Activated naive CD8-positive, alpha-beta T cell (primary cell): Measurements from ENCODE around the gene CARD19.
A peak's percentile ranks its signal among the peaks of the same experiment; 100 is the strongest.

ENCODE experiments used
- H3K27ac Mint-ChIP-seq: one replicate; pipeline ENCODE4 v1.8.0; 2021; ENCODE audit warnings: mixed read lengths
- H3K27me3 Mint-ChIP-seq: one replicate; pipeline ENCODE4 v1.8.0; 2021; ENCODE audit warnings: mixed read lengths
- H3K36me3 Mint-ChIP-seq: one replicate; pipeline ENCODE4 v1.8.0; 2021; ENCODE audit warnings: mixed read lengths
- H3K4me1 Mint-ChIP-seq: one replicate; pipeline ENCODE4 v1.8.0; 2021; ENCODE audit warnings: low read depth, mixed read lengths
- H3K4me3 Mint-ChIP-seq: one replicate; pipeline ENCODE4 v1.8.0; 2021; ENCODE audit warnings: mild to moderate bottlenecking, mixed read lengths
- H3K9me3 Mint-ChIP-seq: one replicate; pipeline ENCODE4 v1.8.0; 2021; ENCODE audit warnings: low read depth, mixed read lengths

Gene CARD19

DNA sequence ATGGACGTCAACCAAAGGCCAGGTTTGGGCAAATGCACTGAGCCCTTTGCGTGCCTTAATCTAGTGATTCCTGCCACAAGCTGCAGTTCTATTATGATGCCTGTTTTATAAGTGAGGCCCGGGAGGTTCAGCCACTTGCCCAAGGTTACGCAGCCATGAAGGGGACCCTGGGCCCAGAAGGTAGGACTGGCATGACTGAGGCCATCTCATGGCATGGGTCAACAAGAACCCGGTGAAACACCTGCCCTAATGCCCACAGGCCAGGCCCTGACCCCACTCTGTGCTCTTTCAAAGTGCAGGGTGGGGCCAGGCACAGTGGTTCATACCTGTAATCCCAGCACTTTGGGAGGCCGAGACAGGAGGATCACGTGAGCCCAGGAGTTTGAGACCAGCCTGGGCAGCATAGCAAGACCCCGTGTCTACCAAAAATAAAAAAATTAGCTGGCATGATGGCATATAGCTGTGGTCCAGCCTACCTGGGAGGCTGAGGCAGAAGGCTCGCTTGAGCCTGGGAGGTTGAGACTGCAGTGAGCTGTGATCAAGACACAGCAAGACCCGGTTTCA, 29.4 kb downstream of the CARD19 start:
- peak overlapping the region; percentile 87 for H3K27ac Mint-ChIP-seq
- no peaks in the 10 kb centered on the region for H3K27me3 Mint-ChIP-seq
- H3K9me3 Mint-ChIP-seq, result no peaks in the 10 kb centered on the region
- peak overlapping the region; percentile 61 for H3K4me3 Mint-ChIP-seq
- no peaks in the 10 kb centered on the region for H3K36me3 Mint-ChIP-seq
- H3K4me1 Mint-ChIP-seq, result peaks cover 44% of the 10 kb centered on the region

DNA sequence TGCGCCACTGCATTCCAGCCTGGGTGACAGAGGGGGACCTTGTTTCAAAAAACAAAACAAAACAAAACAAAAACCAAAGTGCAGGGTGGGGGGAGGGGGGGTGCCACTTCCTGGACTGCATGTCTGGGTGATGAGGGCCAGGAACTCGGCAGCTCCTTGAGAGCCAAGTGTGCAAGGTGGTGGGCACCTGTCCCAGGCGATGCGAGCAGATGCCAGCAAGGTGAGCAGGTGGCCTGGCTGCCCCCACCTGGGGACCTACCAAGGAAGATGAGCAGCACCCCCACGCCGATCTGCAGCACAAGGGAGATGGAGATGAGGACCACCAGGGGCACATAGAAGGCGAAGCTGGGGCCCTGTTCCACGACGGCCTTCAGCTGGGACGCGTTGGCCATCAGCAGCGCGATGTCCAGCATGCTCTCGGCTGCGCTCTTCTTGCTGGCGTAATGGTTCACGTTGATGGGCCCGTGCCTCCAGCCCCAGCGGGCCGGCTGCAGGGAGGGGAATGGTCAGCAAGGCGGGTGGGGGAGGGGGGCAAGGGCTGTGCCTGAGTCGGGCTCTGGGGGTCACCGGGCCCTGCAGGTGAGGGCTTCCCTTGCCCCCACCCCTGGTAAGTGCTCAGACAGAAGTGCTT, 30.2 kb downstream of the CARD19 start:
- Mint-ChIP-seq H3K4me3 (peak overlapping the region; percentile 61), H3K9me3 (no peaks in the 10 kb centered on the region), H3K4me1 (peaks cover 48% of the 10 kb centered on the region), H3K36me3 (no peaks in the 10 kb centered on the region), H3K27ac (peak overlapping the region; percentile 87), H3K27me3 (no peaks in the 10 kb centered on the region)

DNA sequence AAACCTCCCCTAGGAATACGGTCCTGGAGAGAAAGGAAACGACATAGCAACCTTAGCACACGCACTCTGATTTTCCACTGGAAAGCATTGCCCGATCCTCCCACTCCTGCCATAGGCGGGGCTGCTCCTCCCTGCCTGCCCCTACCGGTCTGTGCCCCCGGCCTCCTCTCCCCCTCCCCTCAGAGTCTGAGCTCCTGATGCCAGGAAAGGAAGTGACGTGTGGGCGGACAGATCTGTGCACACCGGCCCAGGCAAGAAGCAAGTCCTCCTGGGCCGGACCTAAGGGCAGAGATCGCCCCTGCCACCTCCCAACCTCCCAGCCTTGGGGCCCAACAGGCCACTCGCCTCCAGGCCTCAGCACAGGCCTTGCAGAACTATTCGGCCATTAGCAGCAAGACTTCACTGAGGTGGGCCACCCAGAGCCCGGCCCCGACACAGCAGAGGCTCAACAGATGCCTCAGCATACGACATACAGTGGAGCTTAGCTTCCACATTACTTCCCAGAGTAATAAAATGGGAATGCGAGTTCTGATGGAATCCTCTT, 30.9 kb downstream of the CARD19 start:
- Mint-ChIP-seq H3K27ac (peak overlapping the region; percentile 73), H3K4me3 (peak overlapping the region; percentile 54), H3K4me1 (peaks cover 55% of the 10 kb centered on the region), H3K9me3 (no peaks in the 10 kb centered on the region), H3K27me3 (no peaks in the 10 kb centered on the region), H3K36me3 (no peaks in the 10 kb centered on the region)

DNA sequence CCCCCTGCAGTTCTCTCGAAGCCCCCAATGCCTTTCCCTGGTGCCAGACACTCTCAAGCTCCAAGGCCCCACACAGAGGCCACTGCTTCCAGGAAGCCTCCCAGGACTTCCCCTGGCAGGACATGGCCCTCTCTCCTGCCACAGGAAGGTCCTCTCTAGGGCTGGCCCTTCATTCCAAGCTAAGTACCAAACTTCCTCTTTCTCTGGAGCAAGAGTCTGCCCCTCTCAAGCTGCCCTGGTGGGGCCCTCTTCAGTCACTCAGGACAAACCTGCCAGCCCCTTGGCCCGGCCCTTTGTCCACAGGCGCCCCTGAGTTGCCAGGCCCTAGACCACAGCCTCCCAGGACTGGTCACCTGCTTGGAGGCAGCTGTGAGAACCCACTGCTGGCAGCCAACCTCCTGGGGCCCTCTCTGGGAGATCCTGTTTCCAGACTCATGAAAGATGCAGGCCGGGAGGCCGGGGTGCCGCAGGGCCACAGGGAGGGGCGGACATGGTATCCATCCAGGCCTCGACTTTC, 31.4 kb downstream of the CARD19 start:
- Mint-ChIP-seq H3K27ac (peak overlapping the region; percentile 73), H3K4me1 (peaks cover 60% of the 10 kb centered on the region), H3K4me3 (peak overlapping the region; percentile 54), H3K36me3 (no peaks in the 10 kb centered on the region), H3K27me3 (no peaks in the 10 kb centered on the region), H3K9me3 (no peaks in the 10 kb centered on the region)

DNA sequence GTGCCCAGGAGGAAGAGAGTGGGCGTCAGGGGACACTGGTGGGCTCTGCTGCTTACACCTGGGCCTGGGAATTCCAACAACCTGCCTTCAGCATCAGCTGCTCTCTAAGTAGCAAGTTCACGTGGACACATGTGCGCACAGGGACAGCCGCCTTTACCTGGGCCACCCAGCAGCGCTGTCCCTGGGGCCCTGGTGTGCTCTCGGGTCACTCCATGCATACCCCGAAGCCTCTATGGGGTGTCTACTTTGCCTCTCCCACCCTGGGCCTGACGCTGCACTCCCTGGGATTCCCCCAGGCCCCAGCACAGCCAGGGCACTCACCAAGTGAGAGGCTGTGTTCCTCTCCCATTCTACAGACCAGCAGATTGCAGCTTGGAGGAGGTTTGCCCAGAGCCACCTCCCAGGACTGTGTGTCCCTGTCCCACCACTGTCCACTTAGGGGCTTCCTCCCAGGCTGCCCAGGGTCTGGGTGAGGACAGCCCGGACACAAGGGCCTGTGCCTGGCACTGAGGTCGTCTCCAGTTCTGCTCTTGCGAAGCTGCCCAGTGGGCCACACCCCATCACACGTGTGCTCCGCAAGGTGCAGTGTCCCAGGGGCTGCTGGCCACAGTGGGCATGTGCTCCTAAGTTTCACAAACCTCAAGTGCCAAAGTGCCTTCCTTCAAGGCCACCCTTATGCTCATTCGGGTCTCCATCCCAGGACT, 32.1 kb downstream of the CARD19 start:
- Mint-ChIP-seq H3K36me3 (no peaks in the 10 kb centered on the region), H3K9me3 (no peaks in the 10 kb centered on the region), H3K4me1 (peaks cover 67% of the 10 kb centered on the region), H3K27ac (peak overlapping the region; percentile 77), H3K27me3 (no peaks in the 10 kb centered on the region), H3K4me3 (no peak overlapping the region)

DNA sequence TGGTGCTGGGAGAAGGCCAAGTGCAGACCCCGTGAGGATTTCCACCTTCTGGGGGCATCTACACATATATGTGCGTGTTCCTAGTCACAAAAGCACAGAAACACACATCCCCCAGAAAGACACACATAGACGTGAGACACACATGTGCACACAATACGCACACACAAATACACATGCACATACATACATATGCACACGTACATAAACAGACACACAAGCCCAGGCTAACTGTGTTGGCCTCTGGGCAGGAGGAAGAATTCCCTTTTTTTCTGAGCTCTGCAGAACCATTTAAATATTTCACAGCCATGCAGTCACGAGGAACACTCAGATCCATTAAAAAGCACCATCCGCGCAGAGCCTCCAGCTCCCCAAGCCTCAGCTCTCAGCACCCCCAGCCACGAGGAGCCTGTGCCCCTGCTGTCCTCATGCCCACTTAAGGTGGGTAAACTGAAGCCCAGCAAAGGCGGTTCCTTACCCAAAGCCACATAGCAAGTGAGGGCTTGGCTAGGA, 32.8 kb downstream of the CARD19 start:
- Mint-ChIP-seq H3K4me1 (peaks cover 69% of the 10 kb centered on the region), H3K4me3 (peak overlapping the region; percentile 9), H3K27me3 (no peaks in the 10 kb centered on the region), H3K36me3 (no peaks in the 10 kb centered on the region), H3K9me3 (no peaks in the 10 kb centered on the region), H3K27ac (peak overlapping the region; percentile 77)

DNA sequence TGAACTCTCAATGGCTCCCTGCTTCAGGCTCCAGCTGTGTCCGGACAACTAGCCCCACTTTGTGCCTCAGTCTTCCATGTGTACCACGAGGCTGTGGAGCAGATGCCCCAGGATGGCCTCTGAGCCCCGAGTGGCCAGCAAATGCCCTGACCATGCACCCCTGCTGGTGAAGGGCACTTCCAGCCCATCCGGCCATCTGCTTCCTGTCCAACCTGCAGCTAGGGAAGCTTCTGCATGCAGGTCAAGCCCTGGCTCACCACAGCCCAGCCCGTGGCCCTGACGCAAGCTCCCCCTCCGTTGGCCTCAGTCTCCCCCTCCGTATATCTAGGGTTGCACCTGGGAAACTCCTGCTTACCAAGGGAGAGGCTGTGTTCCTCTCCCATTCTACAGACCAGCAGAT, 33.3 kb downstream of the CARD19 start:
- H3K36me3 Mint-ChIP-seq, result no peaks in the 10 kb centered on the region
- no peak overlapping the region for H3K27ac Mint-ChIP-seq
- no peaks in the 10 kb centered on the region for H3K9me3 Mint-ChIP-seq
- no peak overlapping the region for H3K4me3 Mint-ChIP-seq
- H3K27me3 Mint-ChIP-seq, result no peaks in the 10 kb centered on the region
- H3K4me1 Mint-ChIP-seq, result peaks cover 68% of the 10 kb centered on the region

DNA sequence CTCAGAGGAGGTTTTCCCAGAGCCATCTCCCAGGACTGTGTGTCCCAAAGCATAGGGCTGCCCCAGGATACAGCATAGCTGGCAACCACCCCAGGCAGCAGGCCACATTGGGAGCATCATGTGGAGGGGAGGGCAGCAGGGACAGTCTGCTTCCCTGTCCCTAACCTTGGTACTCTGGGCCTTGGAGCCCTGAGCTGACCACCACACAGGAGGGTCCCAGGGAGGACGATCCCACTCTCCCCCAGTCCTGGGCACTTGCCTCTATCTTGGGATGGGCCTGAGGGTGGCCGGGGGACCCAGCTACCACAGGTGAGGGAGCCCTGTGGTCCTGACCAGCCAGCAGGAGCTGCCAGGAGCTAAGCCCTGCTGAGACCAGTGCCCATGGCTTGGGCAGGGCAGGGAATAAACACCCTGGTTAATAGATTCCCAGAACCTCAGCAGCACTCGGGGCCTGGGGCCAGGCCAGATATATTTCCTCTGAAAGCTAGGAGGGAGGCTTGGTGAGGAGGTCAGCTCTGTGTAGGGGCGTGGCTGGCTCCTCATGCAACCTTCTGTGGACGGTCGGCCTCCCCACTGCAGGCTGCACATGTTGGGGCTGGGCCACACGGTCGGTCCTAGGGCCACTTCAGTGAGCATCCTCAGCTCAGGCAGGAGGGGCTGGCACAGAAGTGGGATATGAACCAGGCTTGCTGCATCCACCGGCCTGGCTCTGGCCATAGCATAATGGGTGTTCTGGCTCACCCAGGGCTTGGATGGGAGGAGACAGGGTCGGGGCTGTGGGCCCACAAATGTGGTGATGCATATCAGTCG, 33.9 kb downstream of the CARD19 start:
- no peaks in the 10 kb centered on the region for H3K36me3 Mint-ChIP-seq
- no peaks in the 10 kb centered on the region for H3K9me3 Mint-ChIP-seq
- no peaks in the 10 kb centered on the region for H3K27me3 Mint-ChIP-seq
- H3K4me1 Mint-ChIP-seq, result peaks cover 70% of the 10 kb centered on the region
- no peak overlapping the region for H3K27ac Mint-ChIP-seq
- H3K4me3 Mint-ChIP-seq, result peak overlapping the region; percentile 59

DNA sequence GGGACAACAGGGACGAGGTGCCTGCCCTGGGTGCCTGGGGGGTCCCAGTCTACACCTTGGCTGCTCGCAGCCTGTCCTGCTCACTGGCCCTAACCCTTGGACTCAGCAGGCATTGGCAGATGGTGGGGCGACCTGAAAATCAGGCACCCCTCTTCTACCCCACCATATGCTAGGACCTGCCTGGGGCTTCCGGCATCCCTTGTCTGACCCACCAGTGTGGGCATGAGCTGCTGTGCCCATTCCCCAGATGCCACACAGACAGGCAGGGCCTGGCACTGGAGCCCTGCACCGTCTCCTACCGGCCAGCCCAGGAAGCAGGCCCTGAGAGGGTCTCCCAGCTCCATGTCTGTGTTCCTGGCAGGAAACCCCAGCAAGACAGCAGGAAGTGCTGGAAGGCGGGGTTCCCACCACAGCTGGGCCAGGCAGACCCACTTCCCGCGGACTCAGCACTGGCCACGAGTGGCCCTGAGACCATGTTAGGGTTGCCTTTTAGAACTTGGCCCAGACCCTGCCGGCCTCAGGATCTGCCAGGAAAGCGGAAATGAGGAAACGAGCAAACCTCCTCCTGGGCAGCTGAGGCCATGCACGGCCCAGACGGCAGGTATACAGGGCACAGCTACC, 35.0 kb downstream of the CARD19 start:
- Mint-ChIP-seq H3K4me3 (peak overlapping the region; percentile 92), H3K9me3 (no peaks in the 10 kb centered on the region), H3K27ac (no peak overlapping the region), H3K36me3 (no peaks in the 10 kb centered on the region), H3K27me3 (no peaks in the 10 kb centered on the region), H3K4me1 (peaks cover 67% of the 10 kb centered on the region)

DNA sequence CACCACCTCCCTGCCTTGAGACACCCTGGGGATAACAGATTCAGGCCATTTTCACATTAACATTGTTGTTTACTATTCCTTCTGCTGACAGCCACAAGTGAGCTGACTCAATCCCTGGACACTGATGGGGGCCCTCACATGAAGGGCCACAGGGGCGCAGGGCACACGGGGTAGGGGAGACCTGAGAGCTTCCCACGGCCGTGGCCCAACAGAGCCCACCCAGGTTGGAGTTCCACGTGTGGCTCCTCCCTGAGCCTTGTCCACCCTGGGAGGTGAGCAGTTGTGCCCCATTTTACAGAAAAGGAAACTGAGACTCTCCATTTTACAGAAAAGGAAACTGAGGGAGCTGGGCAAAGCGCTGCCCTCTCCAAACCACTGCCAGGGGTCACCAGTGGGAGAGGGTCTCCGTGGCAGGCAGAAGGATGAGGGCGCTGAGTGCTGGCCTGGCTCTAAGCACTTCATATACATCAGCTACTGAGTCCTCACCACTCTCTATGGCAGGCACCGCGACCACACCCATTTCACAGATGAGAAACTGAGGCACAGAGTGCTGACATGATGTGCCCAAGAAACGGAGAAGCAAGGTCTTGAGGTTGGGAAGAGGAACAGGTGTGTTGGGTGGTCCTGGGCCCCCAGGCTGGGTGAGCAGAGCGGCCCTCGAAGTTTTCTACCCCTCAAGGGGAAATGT, 35.7 kb downstream of the CARD19 start:
- H3K36me3 Mint-ChIP-seq, result no peaks in the 10 kb centered on the region
- H3K4me1 Mint-ChIP-seq, result peaks cover 64% of the 10 kb centered on the region

DNA sequence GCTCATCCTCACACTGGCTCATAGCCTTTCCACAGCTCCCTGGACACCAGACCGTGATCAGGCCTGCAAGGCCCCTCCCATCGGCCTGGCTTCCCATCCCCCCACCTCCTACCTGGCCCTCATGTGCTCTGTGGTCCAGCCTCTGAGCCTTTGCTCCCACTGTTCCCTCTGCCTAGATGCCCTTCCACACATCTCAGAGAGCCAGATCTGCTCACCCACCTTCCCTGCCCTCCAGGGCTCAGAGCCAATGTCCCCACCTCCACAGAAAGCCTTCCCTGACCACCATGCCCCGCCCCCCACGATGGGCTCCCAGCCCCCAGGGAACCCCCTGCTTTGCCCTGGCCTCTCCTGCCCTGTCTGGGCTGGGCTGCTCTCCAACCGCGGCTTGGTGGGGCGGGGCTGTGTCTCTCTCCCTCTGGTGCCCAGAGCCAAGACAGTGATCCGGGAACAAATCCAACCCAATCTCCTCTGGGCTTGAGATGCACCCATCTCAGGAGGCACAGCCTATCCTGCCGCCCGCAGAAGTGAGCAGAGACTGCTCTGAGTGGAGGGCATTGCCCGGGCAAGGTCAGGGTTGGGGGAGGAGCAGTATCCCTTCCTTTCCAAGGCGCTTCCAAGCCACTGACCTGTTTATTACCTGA, 36.4 kb downstream of the CARD19 start:
- Mint-ChIP-seq H3K4me1 (peaks cover 59% of the 10 kb centered on the region), H3K4me3 (peak overlapping the region; percentile 92), H3K27me3 (no peaks in the 10 kb centered on the region), H3K36me3 (no peaks in the 10 kb centered on the region), H3K27ac (peak overlapping the region; percentile 92), H3K9me3 (no peaks in the 10 kb centered on the region)

More for the DNA sequence above, 35.7 kb downstream of the CARD19 start:
- H3K27ac Mint-ChIP-seq, result peak overlapping the region; percentile 55
- no peaks in the 10 kb centered on the region for H3K27me3 Mint-ChIP-seq
- H3K4me3 Mint-ChIP-seq, result peak overlapping the region; percentile 92
- H3K9me3 Mint-ChIP-seq, result no peaks in the 10 kb centered on the region

DNA sequence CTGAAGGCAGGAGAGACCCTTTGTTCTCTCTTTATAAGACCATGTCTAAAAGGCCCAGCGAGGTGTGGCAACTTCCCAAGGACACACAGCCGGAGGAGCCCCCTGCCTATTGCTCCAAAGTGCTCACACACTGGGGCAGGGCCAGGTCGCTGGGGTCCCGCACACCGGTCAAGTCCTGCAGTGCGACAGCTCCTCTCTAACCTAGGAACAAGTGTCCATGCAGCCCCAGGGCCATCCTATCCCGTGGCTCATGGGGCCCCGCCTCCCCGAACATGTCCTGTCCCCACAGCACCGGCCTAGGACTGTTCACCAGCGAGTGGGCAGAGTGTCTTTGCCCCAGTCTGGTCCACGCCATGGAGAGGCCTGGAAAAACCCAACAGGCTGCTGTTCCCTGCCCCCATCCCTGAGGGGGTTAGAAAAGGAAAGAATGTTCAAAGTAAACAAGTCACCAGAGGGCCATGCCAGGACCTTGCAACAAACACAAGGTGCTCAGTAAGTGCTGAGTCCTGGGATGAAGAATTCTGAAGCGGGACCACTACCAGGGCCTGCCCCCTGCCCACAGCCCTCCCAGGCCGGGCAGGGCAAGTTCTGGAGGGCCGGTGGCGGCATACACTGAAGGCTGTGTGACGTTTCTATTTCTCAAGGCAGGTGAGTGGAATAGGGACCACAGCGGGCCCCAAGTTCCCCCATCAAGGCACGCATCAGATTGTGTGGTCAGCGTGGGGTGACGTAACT, 37.1 kb downstream of the CARD19 start:
- H3K27me3 Mint-ChIP-seq, result no peaks in the 10 kb centered on the region
- H3K27ac Mint-ChIP-seq, result peak overlapping the region; percentile 92
- peak overlapping the region; percentile 92 for H3K4me3 Mint-ChIP-seq
- H3K9me3 Mint-ChIP-seq, result no peaks in the 10 kb centered on the region
- no peaks in the 10 kb centered on the region for H3K36me3 Mint-ChIP-seq
- peaks cover 59% of the 10 kb centered on the region for H3K4me1 Mint-ChIP-seq

DNA sequence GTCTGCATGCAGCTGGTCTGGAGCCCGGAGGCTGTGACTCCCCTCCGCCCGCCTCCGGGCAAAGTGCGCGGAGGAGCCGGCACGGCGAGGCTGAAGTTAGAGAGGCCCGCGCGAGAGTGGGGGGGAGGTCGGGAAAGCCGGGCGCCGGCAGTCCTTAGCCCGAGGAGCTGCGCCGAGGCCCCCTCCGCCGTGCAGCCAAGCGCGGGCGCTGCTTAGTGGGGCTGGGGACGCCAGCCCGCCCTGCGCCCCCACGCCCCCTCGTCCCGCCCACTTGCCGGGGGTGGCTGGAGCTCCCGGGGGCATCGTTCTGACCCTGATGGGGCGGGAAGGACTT, 37.6 kb downstream of the CARD19 start:
- peak overlapping the region; percentile 92 for H3K4me3 Mint-ChIP-seq
- peak overlapping the region; percentile 92 for H3K27ac Mint-ChIP-seq
- peaks cover 59% of the 10 kb centered on the region for H3K4me1 Mint-ChIP-seq
- no peaks in the 10 kb centered on the region for H3K9me3 Mint-ChIP-seq
- no peaks in the 10 kb centered on the region for H3K27me3 Mint-ChIP-seq
- H3K36me3 Mint-ChIP-seq, result no peaks in the 10 kb centered on the region
